ENCODE data around the gene TMEM218. TPM values are rescaled to one million over a fixed set of nuclear protein-coding genes. Genes with fewer than 3 reads are reported as not detected.

TMEM218 gene
- total and polyA plus RNA-seq, 3 experiments from 2014 or later = 22.5 to 36.6 (median 25.5) TPM

DNA sequence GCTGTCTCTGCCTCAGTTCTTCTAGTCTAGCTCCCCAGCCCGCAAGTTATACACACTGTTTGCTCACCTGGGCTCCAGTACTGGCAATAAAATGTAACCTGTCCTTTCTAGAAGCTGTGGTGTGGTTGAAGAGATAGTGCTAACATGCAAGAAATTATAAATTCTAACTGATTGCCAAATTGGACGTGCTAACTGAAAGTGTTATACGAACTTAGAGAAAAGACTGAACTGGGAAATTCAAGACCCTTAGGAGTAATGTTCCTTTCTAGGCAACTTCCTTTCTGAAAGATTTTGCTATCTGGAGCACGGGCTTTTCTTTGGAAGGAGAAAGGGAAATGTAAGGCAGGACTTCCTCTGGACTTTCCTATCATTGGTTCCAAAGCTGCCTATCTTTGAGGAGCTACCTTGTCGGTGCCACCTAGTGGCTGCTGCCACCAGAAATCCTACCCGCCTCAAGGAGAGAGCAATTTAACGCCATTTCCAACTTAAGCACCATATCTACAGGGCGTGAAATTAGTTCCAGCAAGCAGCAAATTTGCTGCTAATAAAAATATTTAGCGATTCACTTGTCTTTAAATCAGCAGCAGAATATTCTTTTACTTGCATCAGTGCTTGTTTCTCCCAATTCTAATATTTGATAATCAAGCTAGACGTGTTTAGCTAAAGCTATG is 12.7 kb upstream of the TMEM218 start:
- Mint-ChIP-seq H3K4me3 (peak overlapping the region in 1 of 7 donors; percentile 3), H3K27ac (no peak overlapping the region), H3K4me1 (peaks cover 0 to 6% (median 2%) of the 10 kb centered on the region in 3 donors), H3K9me3 (no peaks in the 10 kb centered on the region), H3K36me3 (no peaks in the 10 kb centered on the region), H3K27me3 (peaks cover 26 to 61% of the 10 kb centered on the region in 2 donors)
- DNase-seq = peak in 3 of 5 donors; percentile 13 to 62 (median 15)
- H3K4me1 ChIP-seq (ENCODE audit: insufficient read depth, low read length) = no peaks in the 10 kb centered on the region
- no peak overlapping the region for H3K27ac ChIP-seq (ENCODE audit: low read depth, low read length)
- CTCF ChIA-PET = interaction anchor here (0.7 to 1.7 kb wide), 14 partner anchors 10 to 1620 kb away, joined by 3 to 9 read pairs (median 4); partner anchors contain the start of gene TMEM218
- POLR2A ChIA-PET = interaction anchor here (0.7 kb wide), 1 partner anchor 254 kb away, joined by 5 read pairs; no protein-coding TSS in a partner anchor
- peaks cover 8% of the 10 kb centered on the region for H3K27me3 ChIP-seq (ENCODE audit: insufficient read depth, low read length, poor library complexity, severe bottlenecking)
- H3K36me3 ChIP-seq (ENCODE audit: insufficient read depth, low read length) = no peaks in the 10 kb centered on the region
- no peaks in the 10 kb centered on the region for H3K9me3 ChIP-seq (ENCODE audit: low read length)
- H3K4me3 ChIP-seq (ENCODE audit: low read length) = no peak overlapping the region

DNA sequence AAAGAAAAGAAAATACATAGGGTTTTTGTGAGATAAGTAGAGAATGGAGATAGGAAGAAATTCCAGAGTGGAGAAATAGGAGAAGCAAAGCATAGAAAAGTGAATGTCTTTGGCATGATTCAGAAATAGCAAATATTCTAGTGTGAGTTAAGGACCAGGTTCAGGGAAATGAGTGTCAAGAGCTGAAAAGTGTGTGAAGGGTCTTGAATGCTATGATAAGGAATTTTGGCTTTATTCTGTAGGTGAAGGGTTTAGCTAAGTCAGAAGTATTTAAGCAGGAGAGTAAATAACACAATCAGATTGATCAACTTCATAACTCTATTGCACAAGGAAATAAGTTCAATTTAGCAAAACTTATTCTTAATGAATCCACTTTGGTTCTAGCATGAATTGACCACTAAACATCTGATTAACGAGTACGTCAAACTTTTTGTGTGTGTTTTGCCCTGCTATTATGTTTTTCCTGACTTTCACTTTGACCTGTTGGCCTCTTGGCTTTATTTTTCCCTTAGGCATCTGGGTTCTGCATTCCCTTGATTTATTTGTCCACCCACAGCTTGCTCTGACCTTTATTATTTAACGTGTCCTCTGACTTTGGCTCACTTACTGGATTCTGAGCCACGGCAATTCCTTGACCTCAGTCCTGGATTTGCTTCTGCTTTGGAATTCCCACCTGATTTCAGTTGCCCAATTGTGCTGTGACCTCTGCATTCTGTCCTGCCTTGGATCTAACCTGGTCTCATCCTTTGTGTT is 11.9 kb upstream of the TMEM218 start:
- Mint-ChIP-seq H3K9me3 (no peaks in the 10 kb centered on the region), H3K4me3 (no peak overlapping the region), H3K4me1 (peaks cover 0 to 6% (median 2%) of the 10 kb centered on the region in 3 donors), H3K27ac (no peak overlapping the region), H3K27me3 (peaks cover 23 to 62% of the 10 kb centered on the region in 2 donors), H3K36me3 (no peaks in the 10 kb centered on the region)
- Histone ChIP-seq H3K4me1 (ENCODE audit: insufficient read depth, low read length) (no peaks in the 10 kb centered on the region), H3K27me3 (ENCODE audit: insufficient read depth, low read length, poor library complexity, severe bottlenecking) (peaks cover 8% of the 10 kb centered on the region), H3K4me3 (ENCODE audit: low read length) (no peak overlapping the region), H3K36me3 (ENCODE audit: insufficient read depth, low read length) (no peaks in the 10 kb centered on the region), H3K27ac (ENCODE audit: low read depth, low read length) (no peak overlapping the region), H3K9me3 (ENCODE audit: low read length) (no peaks in the 10 kb centered on the region)
- DNase-seq = no peak
- ChIA-PET POLR2A (no interaction called here), CTCF (interaction anchor here (0.8 to 1.7 kb wide), 13 partner anchors 9 to 281 kb away, joined by 3 to 9 read pairs (median 4); partner anchors contain the start of gene TMEM218)

DNA sequence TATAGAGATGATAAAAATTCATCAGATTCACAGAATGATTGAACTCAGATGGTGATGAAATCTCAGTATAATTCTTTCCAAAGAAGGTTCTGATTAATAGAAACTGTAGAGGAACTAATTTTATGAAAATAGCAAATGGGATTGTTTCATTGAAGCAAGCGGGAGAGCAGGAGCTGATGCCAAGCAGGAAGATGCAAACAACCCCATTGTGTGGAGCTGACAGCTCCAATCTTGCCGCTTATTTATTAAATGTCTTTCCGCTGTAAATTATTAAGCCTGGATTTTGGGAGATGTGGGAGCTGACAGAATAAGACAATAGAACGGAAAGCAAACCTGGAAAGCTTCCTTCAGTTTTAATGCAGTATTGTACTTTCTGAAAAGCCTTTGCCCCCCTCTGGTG is 6.0 kb upstream of the TMEM218 start:
- Histone ChIP-seq H3K27me3 (ENCODE audit: insufficient read depth, low read length, poor library complexity, severe bottlenecking) (no peaks in the 10 kb centered on the region), H3K27ac (ENCODE audit: low read depth, low read length) (no peak overlapping the region), H3K4me3 (ENCODE audit: low read length) (no peak overlapping the region), H3K36me3 (ENCODE audit: insufficient read depth, low read length) (no peaks in the 10 kb centered on the region), H3K4me1 (ENCODE audit: insufficient read depth, low read length) (no peaks in the 10 kb centered on the region), H3K9me3 (ENCODE audit: low read length) (no peaks in the 10 kb centered on the region)
- Mint-ChIP-seq H3K4me1 (peaks cover 0 to under 1% (median 0%) of the 10 kb centered on the region in 3 donors), H3K9me3 (peaks cover 0 to 1% (median 0%) of the 10 kb centered on the region in 5 donors), H3K27ac (no peak overlapping the region), H3K36me3 (peaks cover 0 to 1% (median 0%) of the 10 kb centered on the region in 3 donors), H3K4me3 (no peak overlapping the region), H3K27me3 (peaks cover 8 to 48% of the 10 kb centered on the region in 2 donors)
- CTCF ChIA-PET = interaction anchor here (1.7 to 1.8 kb wide), 2 partner anchors 11 to 25 kb away, joined by 6 to 9 read pairs; no protein-coding TSS in a partner anchor
- POLR2A ChIA-PET = no interaction called here
- DNase-seq = no peak

GRCh38 chr11:125114518-125114917 is 3.1 kb upstream of the TMEM218 start:
- Mint-ChIP-seq H3K27ac (peak overlapping the region in 1 of 8 donors; percentile 2), H3K4me3 (no peak overlapping the region), H3K9me3 (peaks cover 0 to 1% (median 0%) of the 10 kb centered on the region in 5 donors), H3K36me3 (peaks cover 0 to 8% (median 1%) of the 10 kb centered on the region in 3 donors), H3K4me1 (peaks cover 20 to 29% (median 21%) of the 10 kb centered on the region in 3 donors), H3K27me3 (peaks cover 2 to 28% of the 10 kb centered on the region in 2 donors)
- no peak for DNase-seq
- ChIA-PET POLR2A (no interaction called here), CTCF (interaction anchor here (1.2 to 1.5 kb wide), 2 partner anchors 10 to 195 kb away, joined by 3 to 5 read pairs; no protein-coding TSS in a partner anchor)
- Histone ChIP-seq H3K4me1 (ENCODE audit: insufficient read depth, low read length) (peaks cover 17% of the 10 kb centered on the region), H3K4me3 (ENCODE audit: low read length) (no peak overlapping the region), H3K27me3 (ENCODE audit: insufficient read depth, low read length, poor library complexity, severe bottlenecking) (no peaks in the 10 kb centered on the region), H3K9me3 (ENCODE audit: low read length) (no peaks in the 10 kb centered on the region), H3K36me3 (ENCODE audit: insufficient read depth, low read length) (no peaks in the 10 kb centered on the region), H3K27ac (ENCODE audit: low read depth, low read length) (no peak overlapping the region)

GRCh38 chr11:125112208-125112604 is 780 bp upstream of the TMEM218 start:
- Mint-ChIP-seq H3K27ac (peak overlapping the region; percentile 82 to 99 (median 96)), H3K36me3 (peaks cover 0 to 10% (median 1%) of the 10 kb centered on the region in 3 donors), H3K9me3 (peaks cover 0 to 1% (median 0%) of the 10 kb centered on the region in 5 donors), H3K4me1 (peaks cover 21 to 33% (median 22%) of the 10 kb centered on the region in 3 donors), H3K27me3 (peaks cover 2 to 9% of the 10 kb centered on the region in 2 donors), H3K4me3 (peak overlapping the region; percentile 90 to 100 (median 94))
- ChIA-PET CTCF (interaction anchor here (0.7 to 4.0 kb wide), 4 partner anchors 12 to 236 kb away, joined by 3 to 20 read pairs (median 12); no protein-coding TSS in a partner anchor), POLR2A (interaction anchor here (0.9 to 1.9 kb wide), 3 partner anchors 158 to 236 kb away, joined by 3 to 8 read pairs (median 5); partner anchors contain the start of gene CCDC15)
- Histone ChIP-seq H3K9me3 (ENCODE audit: low read length) (no peaks in the 10 kb centered on the region), H3K27ac (ENCODE audit: low read depth, low read length) (peak overlapping the region; percentile 74), H3K36me3 (ENCODE audit: insufficient read depth, low read length) (no peaks in the 10 kb centered on the region), H3K4me3 (ENCODE audit: low read length) (peak overlapping the region; percentile 80), H3K4me1 (ENCODE audit: insufficient read depth, low read length) (peaks cover 17% of the 10 kb centered on the region), H3K27me3 (ENCODE audit: insufficient read depth, low read length, poor library complexity, severe bottlenecking) (no peaks in the 10 kb centered on the region)
- no peak for DNase-seq

GRCh38 chr11:125111001-125111342 is 454 bp downstream of the TMEM218 start:
- H3K27ac Mint-ChIP-seq = peak overlapping the region; percentile 82 to 99 (median 96)
- POLR2A ChIA-PET = interaction anchor here (0.8 to 1.9 kb wide), 4 partner anchors 157 to 488 kb away, joined by 3 to 8 read pairs (median 4); partner anchors contain the start of genes CCDC15, MSANTD2 and TBRG1
- peak overlapping the region; percentile 80 for H3K4me3 ChIP-seq (ENCODE audit: low read length)

GRCh38 chr11:125110506-125110905 is 920 bp downstream of the TMEM218 start:
- H3K4me3 ChIP-seq (ENCODE audit: low read length) = no peak overlapping the region
- peaks cover 0 to 10% (median 7%) of the 10 kb centered on the region in 3 donors for H3K36me3 Mint-ChIP-seq
- peaks cover 0 to 1% (median 0%) of the 10 kb centered on the region in 5 donors for H3K9me3 Mint-ChIP-seq
- no peaks in the 10 kb centered on the region for H3K27me3 ChIP-seq (ENCODE audit: insufficient read depth, low read length, poor library complexity, severe bottlenecking)
- peaks cover 21 to 47% (median 30%) of the 10 kb centered on the region in 3 donors for H3K4me1 Mint-ChIP-seq
- no peaks in the 10 kb centered on the region for H3K9me3 ChIP-seq (ENCODE audit: low read length)
- ChIA-PET CTCF (interaction anchor here (0.9 to 4.0 kb wide), 7 partner anchors 10 to 157 kb away, joined by 3 to 20 read pairs (median 4); partner anchors contain the start of gene CCDC15), POLR2A (interaction anchor here (1.1 to 1.9 kb wide), 2 partner anchors 157 to 310 kb away, joined by 3 to 8 read pairs; partner anchors contain the start of genes CCDC15 and MSANTD2)
- peaks cover 0 to 3% of the 10 kb centered on the region in 2 donors for H3K27me3 Mint-ChIP-seq
- peak overlapping the region in 5 of 8 donors; percentile 82 to 98 (median 96) for H3K27ac Mint-ChIP-seq
- H3K27ac ChIP-seq (ENCODE audit: low read depth, low read length) = no peak overlapping the region
- peak overlapping the region; percentile 90 to 100 (median 94) for H3K4me3 Mint-ChIP-seq
- H3K4me1 ChIP-seq (ENCODE audit: insufficient read depth, low read length) = peaks cover 17% of the 10 kb centered on the region
- no peaks in the 10 kb centered on the region for H3K36me3 ChIP-seq (ENCODE audit: insufficient read depth, low read length)
- no peak for DNase-seq

More at GRCh38 chr11:125111001-125111342, 454 bp downstream of the TMEM218 start:
- Histone ChIP-seq H3K4me1 (ENCODE audit: insufficient read depth, low read length) (peaks cover 17% of the 10 kb centered on the region), H3K27ac (ENCODE audit: low read depth, low read length) (peak overlapping the region; percentile 74), H3K36me3 (ENCODE audit: insufficient read depth, low read length) (no peaks in the 10 kb centered on the region), H3K27me3 (ENCODE audit: insufficient read depth, low read length, poor library complexity, severe bottlenecking) (no peaks in the 10 kb centered on the region), H3K9me3 (ENCODE audit: low read length) (no peaks in the 10 kb centered on the region)
- CTCF ChIA-PET = interaction anchor here (1.4 to 4.0 kb wide), 5 partner anchors 13 to 157 kb away, joined by 3 to 20 read pairs (median 7); no protein-coding TSS in a partner anchor
- Mint-ChIP-seq H3K4me1 (peaks cover 21 to 42% (median 25%) of the 10 kb centered on the region in 3 donors), H3K4me3 (peak overlapping the region; percentile 90 to 100 (median 94)), H3K9me3 (peaks cover 0 to 1% (median 0%) of the 10 kb centered on the region in 5 donors), H3K27me3 (peaks cover 0 to 2% of the 10 kb centered on the region in 2 donors), H3K36me3 (peaks cover 0 to 10% (median 4%) of the 10 kb centered on the region in 3 donors)
- DNase-seq = no peak

Measured in CD8-positive, alpha-beta memory T cell (primary cell).